HepG2 (cell line): ENCODE data around the gene PEAK3. TPM values are rescaled to one million over a fixed set of nuclear protein-coding genes. Genes with fewer than 3 reads are reported as not detected.

Experiments used
- ATAC-seq: fragments of 200-7000 bp; cut with Tn5 transposase; 3 replicates; pipeline ENCODE4 v1.9.1; 2020; ENCODE audit warnings: mild to moderate bottlenecking, moderate library complexity
- BruUV-seq: library from RNA; stranded (reverse); fragments of 400-500 nt; replicated peaks from 2 replicates; lab custom pipeline; 2021; lab: Mats Ljungman, UMichigan
- CTCF ChIA-PET: fragments of 300-600 bp; formaldehyde crosslinking; extraction: SDS; loops from one replicate; lab custom pipeline; 2021; ENCODE audit warnings: low total read pairs, inconsistent platforms, low intra/inter-chr PET ratio; lab: Yijun Ruan, JAX
- POLR2A ChIA-PET: fragments of 350-600 bp; sonication (Branson Sonifier 250); formaldehyde crosslinking; loops from one replicate; lab custom pipeline; 2020; ENCODE audit warnings: antibody characterized with exemption, inconsistent platforms; lab: Yijun Ruan, JAX
- DNase-seq: peaks from one replicate; pipeline ENCODE4 v3.0.0-alpha.2; 2015; ENCODE audit warnings: low spot score
- FAIRE-seq: peaks from 3 replicates; lab custom pipeline; 2011; peaks lifted over from hg19 to GRCh38; lab: Jason Lieb, UNC
- H2AFZ ChIP-seq: one replicate; pipeline ENCODE4 v1.6.1; 2011; ENCODE audit warnings: low read length, inconsistent platforms
- H3K27ac ChIP-seq: fragments of 300-600 bp; 3 replicates; pipeline ENCODE4 v1.8.0; 2011; ENCODE audit warnings: mixed run types, mild to moderate bottlenecking, mixed read lengths, low read length, inconsistent platforms; ENCODE audit not compliant: insufficient read depth; ENCODE audit errors: extremely low read length
- H3K27me3 ChIP-seq, 2 experiments: fragments of 200-600 bp in 1 of 2; 2 replicates in 1 of 2; 3 replicates in 1 of 2; pipeline versions ENCODE4 v1.6.0 to v1.8.0; 2011; ENCODE audit warnings: low read length in 2 of 2, mild to moderate bottlenecking in 2 of 2, moderate library complexity in 2 of 2, inconsistent platforms in 1 of 2; ENCODE audit not compliant: insufficient read depth in 2 of 2, control insufficient read depth in 1 of 2
- H3K36me3 ChIP-seq, 2 experiments: fragments of 200-600 bp in 1 of 2; replicated peaks in 1 of 2; 2 replicates in 1 of 2; 3 replicates in 1 of 2; pipeline versions ENCODE4 v1.5.1 to v1.8.0; 2011; ENCODE audit warnings: low read length in 2 of 2, inconsistent platforms in 1 of 2; ENCODE audit not compliant: insufficient read depth in 2 of 2, control insufficient read depth in 1 of 2
- H3K4me1 ChIP-seq: 2 replicates; pipeline ENCODE4 v1.5.1; 2012; ENCODE audit warnings: low read length, inconsistent platforms; ENCODE audit not compliant: insufficient read depth
- H3K4me2 ChIP-seq: 2 replicates; pipeline ENCODE4 v1.6.0; 2011; ENCODE audit warnings: low read depth, low read length, inconsistent platforms
- H3K4me3 ChIP-seq, 3 experiments: fragments of 200-600 bp in 1 of 3; sonication (generic), shearing (Covaris generic) in 1 of 3; replicated peaks in 1 of 3; 2 replicates each; pipeline ENCODE4 v1.5.1; 2011 to 2016; ENCODE audit warnings: low read length in 3 of 3, inconsistent platforms in 2 of 3, low read depth in 2 of 3, mild to moderate bottlenecking in 2 of 3, control low read depth in 1 of 3, mixed read lengths in 1 of 3; ENCODE audit not compliant: insufficient read depth in 1 of 3
- H3K79me2 ChIP-seq: one replicate; pipeline ENCODE4 v1.6.1; 2011; ENCODE audit warnings: low read length, inconsistent platforms; ENCODE audit not compliant: insufficient read depth
- H3K9ac ChIP-seq: 2 replicates; pipeline ENCODE4 v1.6.0; 2011; ENCODE audit warnings: mild to moderate bottlenecking, low read depth, low read length, inconsistent platforms; ENCODE audit not compliant: insufficient read depth
- H3K9me3 ChIP-seq: 2 replicates; pipeline ENCODE4 v1.5.1; 2012; ENCODE audit warnings: mild to moderate bottlenecking, low read length
- H4K20me1 ChIP-seq: 2 replicates; pipeline ENCODE4 v1.6.0; 2011; ENCODE audit warnings: inconsistent platforms, mild to moderate bottlenecking, low read length, moderate library complexity; ENCODE audit not compliant: insufficient read depth
- CC2D1A ChIP-seq: sonication (generic); formaldehyde crosslinking; IDR thresholded peaks from 2 replicates; pipeline ENCODE4 v1.8.1; 2023; ENCODE audit warnings: mild to moderate bottlenecking, missing genetic modification reagents
- ELK4 ChIP-seq: sonication (generic); formaldehyde crosslinking; IDR thresholded peaks from 2 replicates; pipeline ENCODE4 v1.9.0; 2021; ENCODE audit warnings: missing genetic modification reagents, borderline replicate concordance
- HMG20B ChIP-seq: conservative IDR thresholded peaks from 2 replicates; pipeline ENCODE4 v1.6.1; 2016; ENCODE audit warnings: missing genetic modification reagents, missing compliant biosample characterization
- MAF1 ChIP-seq: sonication (generic); formaldehyde crosslinking; IDR thresholded peaks from 2 replicates; pipeline ENCODE4 v1.5.0; 2020; ENCODE audit warnings: missing genetic modification reagents, borderline replicate concordance
- NFAT5 ChIP-seq: sonication (generic); formaldehyde crosslinking; IDR thresholded peaks from 2 replicates; pipeline ENCODE4 v1.4.0; 2020; ENCODE audit warnings: missing genetic modification reagents
- NR2C2 ChIP-seq: sonication (generic); formaldehyde crosslinking; IDR thresholded peaks from 2 replicates; pipeline ENCODE4 v1.4.0; 2020; ENCODE audit warnings: missing genetic modification reagents, mild to moderate bottlenecking, moderate library complexity, borderline replicate concordance
- SMC3 ChIP-seq: IDR thresholded peaks from 2 replicates; pipeline ENCODE4 v1.6.1; 2011; ENCODE audit warnings: low read length, improper control_type of control experiment
- SP5 ChIP-seq: IDR thresholded peaks from 2 replicates; pipeline ENCODE4 v1.6.1; 2016; ENCODE audit warnings: low read depth, borderline replicate concordance
- ZBTB43 ChIP-seq: sonication (generic); formaldehyde crosslinking; conservative IDR thresholded peaks from 2 replicates; pipeline ENCODE4 v1.4.0; 2020; ENCODE audit warnings: missing genetic modification reagents
- ZFY ChIP-seq: sonication (generic); formaldehyde crosslinking; IDR thresholded peaks from 2 replicates; pipeline ENCODE4 v1.4.0; 2020; ENCODE audit warnings: missing genetic modification reagents
- ZNF30 ChIP-seq: sonication (generic); formaldehyde crosslinking; IDR thresholded peaks from 2 replicates; pipeline ENCODE4 v1.5.0; 2020; ENCODE audit warnings: mild to moderate bottlenecking, missing genetic modification reagents
- ZNF34 ChIP-seq: sonication (generic); formaldehyde crosslinking; IDR thresholded peaks from 2 replicates; pipeline ENCODE4 v1.4.0; 2020; ENCODE audit warnings: mild to moderate bottlenecking, missing genetic modification reagents, borderline replicate concordance
- ZNF414 ChIP-seq: sonication (generic); formaldehyde crosslinking; IDR thresholded peaks from 2 replicates; pipeline ENCODE4 v1.5.0; 2020; ENCODE audit warnings: missing genetic modification reagents
- WGBS: methylation state at CpG from one replicate; pipeline ENCODE4 v1.1.6; 2017; ENCODE audit warnings: low lambda C conversion rate; 5-methylcytosine and 5-hydroxymethylcytosine counted together
- in situ Hi-C: cut with HindIII; loops from 2 replicates; pipeline ENCODE4 v1.10.0; 2017; ENCODE audit warnings: low pct_unique_long_range_greater_than_20kb; ENCODE audit not compliant: extremely low pct_ligation_motif_present
- intact Hi-C: fragments of 100-400 bp; cut with micrococcal nuclease; formaldehyde crosslinking; loops from one replicate; pipeline ENCODE4 v1.10.0; 2022; ENCODE audit not compliant: unreplicated experiment
- polyA plus RNA-seq, 8 experiments: library from polyadenylated mRNA; depleted of rRNA in 3 of 8; stranded (reverse) in 7 of 8; unstranded in 1 of 8; fragments of >200 nt; fragmentation: Illumina TruSeq in 4 of 8; extraction: Trizol in 4 of 8; gene quantifications; 2 replicates each; pipeline versions ENCODE4 v1.2.1 to v1.2.3, GENCODE V29; 2011 to 2016; ENCODE audit warnings: low read depth in 4 of 8, missing spikeins in 1 of 8, mixed read lengths in 1 of 8; ENCODE audit not compliant: insufficient read depth in 1 of 8
- total RNA-seq, 5 experiments: library from RNA; depleted of rRNA; stranded (reverse); fragments of >200 nt; fragmentation: Illumina TruSeq; extraction: Trizol; gene quantifications; 2 replicates each; pipeline ENCODE4 v1.2.3, GENCODE V29; 2016; ENCODE audit warnings: low read depth in 1 of 5

The PEAK3 gene
- total and polyA plus RNA-seq, 2 of the 13 experiments (the other 11 are each of a cell fraction or from before 2014, with no cell fraction given), result not detected

- TF ChIP-seq ZNF414 (CRISPR knock-in tag) (no peak), ZNF30 (CRISPR knock-in tag) (0 out of 2 replicates have a peak, but pooled peaks have one; percentile 32), ZBTB43 (peak; percentile 85; the same call in 1 of the 2 replicates)
Observed at GRCh38 chr19:2288818-2289713, 7.1 kb upstream of the PEAK3 start (continued).

- CTCF ChIA-PET, result no interaction called here
- peak; percentile 45 for ATAC-seq
- TF ChIP-seq NFAT5 (CRISPR knock-in tag) (no peak), CC2D1A (CRISPR knock-in tag) (no peak), NR2C2 (CRISPR knock-in tag) (peak; percentile 54; the same call in 1 of the 2 replicates), MAF1 (CRISPR knock-in tag) (no peak), SMC3 (no peak), ELK4 (no peak), ZNF34 (no peak), SP5 (CRISPR knock-in tag) (no peak), ZFY (CRISPR knock-in tag) (peak; percentile 50), HMG20B (no peak)
Observed at GRCh38 chr19:2288338-2288817, 6.4 kb upstream of the PEAK3 start.

More at GRCh38 chr19:2288338-2288817, 6.4 kb upstream of the PEAK3 start:
- 0 out of 2 replicates have a peak overlapping the region, but pooled peaks have one; percentile 18 for H3K9ac ChIP-seq
- peaks cover 25 to 76% of the 10 kb centered on the region in 2 experiments for H3K27me3 ChIP-seq
- no peaks in the 10 kb centered on the region; the same call in 1 of the 2 replicates for H4K20me1 ChIP-seq
- no peak for DNase-seq
- no peaks in the 10 kb centered on the region for H3K9me3 ChIP-seq
- H3K4me1 ChIP-seq, result peaks cover 46% of the 10 kb centered on the region
- intact Hi-C loops (no loop called here), in situ Hi-C loops (no loop called here)
- no TSS peak for BruUV-seq
- H3K4me3 ChIP-seq, result peak overlapping the region in 1 of 3 experiments; percentile 53; a peak in 2 of 6 replicates
- H3K36me3 ChIP-seq, result no peaks in the 10 kb centered on the region
- H3K79me2 ChIP-seq, result no peaks in the 10 kb centered on the region
- no peak overlapping the region for H3K27ac ChIP-seq
- WGBS, result 0% methylated on average over 2 of the region's 17 CpGs
- POLR2A ChIA-PET, result interaction anchor here (0.9 kb wide), 1 partner anchor 53 kb away, joined by 5 read pairs; no protein-coding TSS in a partner anchor
- no peak overlapping the region for H2AFZ ChIP-seq
- peak overlapping the region; percentile 68 for H3K4me2 ChIP-seq
- no peak for FAIRE-seq
